ENCODE data around the gene COG7. TPM values are rescaled to one million over a fixed set of nuclear protein-coding genes. Genes with fewer than 3 reads are reported as not detected.

COG7 gene
- total and polyA plus RNA-seq, 2 of the 13 experiments (the other 11 are each of a cell fraction or from before 2014, with no cell fraction given): 12.6 to 54.5 TPM

GRCh38 chr16:23501291-23501690 is 48.3 kb upstream of the COG7 start (continued):
- no peak for TF ChIP-seq NR0B2 (CRISPR knock-in tag; IDR thresholded peaks at IDR 0.05)
- TF ChIP-seq PRMT3 (CRISPR knock-in tag; IDR thresholded peaks at IDR 0.05; ENCODE audit: borderline replicate concordance, low read depth): no peak
- no peak for TF ChIP-seq KDM1A (CRISPR knock-in tag; IDR thresholded peaks at IDR 0.05)

GRCh38 chr16:23500862-23501225 is 47.9 kb upstream of the COG7 start:
- Histone ChIP-seq H3K4me1 (ENCODE audit: insufficient read depth, low read length) (peaks cover 45% of the 10 kb centered on the region), H3K4me3 (replicated peaks in 1 of 3; ENCODE audit: insufficient read depth in 1 of 3, low read depth in 2 of 3, low read length in 3 of 3) (no peak overlapping the region), H3K36me3 (replicated peaks in 1 of 2; ENCODE audit: control insufficient read depth in 1 of 2, insufficient read depth in 2 of 2, low read length in 2 of 2) (peaks cover 12 to 64% of the 10 kb centered on the region in 2 experiments), H3K27ac (ENCODE audit: extremely low read length, insufficient read depth, low read length) (no peak overlapping the region), H3K79me2 (ENCODE audit: insufficient read depth, low read length) (peaks cover 94% of the 10 kb centered on the region), H3K27me3 (ENCODE audit: control insufficient read depth in 1 of 2, insufficient read depth in 2 of 2, low read length in 2 of 2) (no peaks in the 10 kb centered on the region), H3K9me3 (ENCODE audit: low read length) (no peaks in the 10 kb centered on the region), H4K20me1 (ENCODE audit: insufficient read depth, low read length) (peaks cover 87% of the 10 kb centered on the region), H2AFZ (ENCODE audit: low read length) (no peak overlapping the region), H3K4me2 (ENCODE audit: low read depth, low read length) (no peak overlapping the region), H3K9ac (ENCODE audit: insufficient read depth, low read depth, low read length) (no peak overlapping the region)
- ATAC-seq (no peak), FAIRE-seq (no peak), DNase-seq (ENCODE audit: low spot score) (no peak)
- in situ Hi-C loops (cut with HindIII; ENCODE audit: extremely low pct_ligation_motif_present, low pct_unique_long_range_greater_than_20kb): no loop called here
- CTCF ChIA-PET (ENCODE audit: low intra/inter-chr PET ratio, low total read pairs): no interaction called here
- no TSS peak for BruUV-seq (replicated peaks)
- POLR2A ChIA-PET: no interaction called here
- WGBS (ENCODE audit: low lambda C conversion rate): 83% methylated on average over 4 of the region's 4 CpGs
- intact Hi-C loops (cut with micrococcal nuclease; ENCODE audit: unreplicated experiment): no loop called here
- peak; percentile 77 for TF ChIP-seq BCL6 (CRISPR knock-in tag; IDR thresholded peaks at IDR 0.05)
- TF ChIP-seq, protein P1, sequence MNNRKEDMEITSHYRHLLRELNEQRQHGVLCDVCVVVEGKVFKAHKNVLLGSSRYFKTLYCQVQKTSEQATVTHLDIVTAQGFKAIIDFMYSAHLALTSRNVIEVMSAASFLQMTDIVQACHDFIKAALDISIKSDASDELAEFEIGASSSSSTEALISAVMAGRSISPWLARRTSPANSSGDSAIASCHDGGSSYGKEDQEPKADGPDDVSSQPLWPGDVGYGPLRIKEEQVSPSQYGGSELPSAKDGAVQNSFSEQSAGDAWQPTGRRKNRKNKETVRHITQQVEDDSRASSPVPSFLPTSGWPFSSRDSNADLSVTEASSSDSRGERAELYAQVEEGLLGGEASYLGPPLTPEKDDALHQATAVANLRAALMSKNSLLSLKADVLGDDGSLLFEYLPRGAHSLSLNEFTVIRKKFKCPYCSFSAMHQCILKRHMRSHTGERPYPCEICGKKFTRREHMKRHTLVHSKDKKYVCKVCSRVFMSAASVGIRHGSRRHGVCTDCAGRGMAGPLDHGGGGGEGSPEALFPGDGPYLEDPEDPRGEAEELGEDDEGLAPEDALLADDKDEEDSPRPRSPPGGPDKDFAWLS (CRISPR knock-in tag; IDR thresholded peaks at IDR 0.05; ENCODE audit: borderline replicate concordance): no peak
- TF ChIP-seq, protein P2, sequence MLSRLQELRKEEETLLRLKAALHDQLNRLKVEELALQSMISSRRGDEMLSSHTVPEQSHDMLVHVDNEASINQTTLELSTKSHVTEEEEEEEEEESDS (CRISPR knock-in tag; IDR thresholded peaks at IDR 0.05; ENCODE audit: borderline replicate concordance): no peak
- TF ChIP-seq SRSF4 (IDR thresholded peaks at IDR 0.05; ENCODE audit: low read depth, low read length, poor library complexity, severe bottlenecking): no peak
- no peak for TF ChIP-seq GLI4 (CRISPR knock-in tag; IDR thresholded peaks at IDR 0.05; ENCODE audit: borderline replicate concordance)
- TF ChIP-seq, protein P3, sequence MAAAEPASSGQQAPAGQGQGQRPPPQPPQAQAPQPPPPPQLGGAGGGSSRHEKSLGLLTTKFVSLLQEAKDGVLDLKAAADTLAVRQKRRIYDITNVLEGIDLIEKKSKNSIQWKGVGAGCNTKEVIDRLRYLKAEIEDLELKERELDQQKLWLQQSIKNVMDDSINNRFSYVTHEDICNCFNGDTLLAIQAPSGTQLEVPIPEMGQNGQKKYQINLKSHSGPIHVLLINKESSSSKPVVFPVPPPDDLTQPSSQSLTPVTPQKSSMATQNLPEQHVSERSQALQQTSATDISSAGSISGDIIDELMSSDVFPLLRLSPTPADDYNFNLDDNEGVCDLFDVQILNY (CRISPR knock-in tag; conservative IDR thresholded peaks at IDR 0.05): no peak
- TF ChIP-seq, protein P4, sequence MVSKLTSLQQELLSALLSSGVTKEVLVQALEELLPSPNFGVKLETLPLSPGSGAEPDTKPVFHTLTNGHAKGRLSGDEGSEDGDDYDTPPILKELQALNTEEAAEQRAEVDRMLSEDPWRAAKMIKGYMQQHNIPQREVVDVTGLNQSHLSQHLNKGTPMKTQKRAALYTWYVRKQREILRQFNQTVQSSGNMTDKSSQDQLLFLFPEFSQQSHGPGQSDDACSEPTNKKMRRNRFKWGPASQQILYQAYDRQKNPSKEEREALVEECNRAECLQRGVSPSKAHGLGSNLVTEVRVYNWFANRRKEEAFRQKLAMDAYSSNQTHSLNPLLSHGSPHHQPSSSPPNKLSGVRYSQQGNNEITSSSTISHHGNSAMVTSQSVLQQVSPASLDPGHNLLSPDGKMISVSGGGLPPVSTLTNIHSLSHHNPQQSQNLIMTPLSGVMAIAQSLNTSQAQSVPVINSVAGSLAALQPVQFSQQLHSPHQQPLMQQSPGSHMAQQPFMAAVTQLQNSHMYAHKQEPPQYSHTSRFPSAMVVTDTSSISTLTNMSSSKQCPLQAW (CRISPR knock-in tag; IDR thresholded peaks at IDR 0.05): no peak
- TF ChIP-seq, protein P5, sequence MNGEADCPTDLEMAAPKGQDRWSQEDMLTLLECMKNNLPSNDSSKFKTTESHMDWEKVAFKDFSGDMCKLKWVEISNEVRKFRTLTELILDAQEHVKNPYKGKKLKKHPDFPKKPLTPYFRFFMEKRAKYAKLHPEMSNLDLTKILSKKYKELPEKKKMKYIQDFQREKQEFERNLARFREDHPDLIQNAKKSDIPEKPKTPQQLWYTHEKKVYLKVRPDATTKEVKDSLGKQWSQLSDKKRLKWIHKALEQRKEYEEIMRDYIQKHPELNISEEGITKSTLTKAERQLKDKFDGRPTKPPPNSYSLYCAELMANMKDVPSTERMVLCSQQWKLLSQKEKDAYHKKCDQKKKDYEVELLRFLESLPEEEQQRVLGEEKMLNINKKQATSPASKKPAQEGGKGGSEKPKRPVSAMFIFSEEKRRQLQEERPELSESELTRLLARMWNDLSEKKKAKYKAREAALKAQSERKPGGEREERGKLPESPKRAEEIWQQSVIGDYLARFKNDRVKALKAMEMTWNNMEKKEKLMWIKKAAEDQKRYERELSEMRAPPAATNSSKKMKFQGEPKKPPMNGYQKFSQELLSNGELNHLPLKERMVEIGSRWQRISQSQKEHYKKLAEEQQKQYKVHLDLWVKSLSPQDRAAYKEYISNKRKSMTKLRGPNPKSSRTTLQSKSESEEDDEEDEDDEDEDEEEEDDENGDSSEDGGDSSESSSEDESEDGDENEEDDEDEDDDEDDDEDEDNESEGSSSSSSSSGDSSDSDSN (CRISPR knock-in tag; IDR thresholded peaks at IDR 0.05): no peak
- no peak for TF ChIP-seq ZNF276 (CRISPR knock-in tag; IDR thresholded peaks at IDR 0.05; ENCODE audit: low read depth)
- no peak for TF ChIP-seq FOXM1 (CRISPR knock-in tag; IDR thresholded peaks at IDR 0.05)

Measured in HepG2 (cell line).